ENCODE results near the gene AIG1. TPM values are rescaled to one million over a fixed set of nuclear protein-coding genes. Genes with fewer than 3 reads are reported as not detected.
"Not testable (repeated sequence)": the region's sequence is repeated elsewhere in the genome, so short reads cannot be mapped to it uniquely, and the experiment has no call there.

Gene AIG1
- total RNA-seq, 1 donor from 2014 or later = 31.3 TPM

DNA sequence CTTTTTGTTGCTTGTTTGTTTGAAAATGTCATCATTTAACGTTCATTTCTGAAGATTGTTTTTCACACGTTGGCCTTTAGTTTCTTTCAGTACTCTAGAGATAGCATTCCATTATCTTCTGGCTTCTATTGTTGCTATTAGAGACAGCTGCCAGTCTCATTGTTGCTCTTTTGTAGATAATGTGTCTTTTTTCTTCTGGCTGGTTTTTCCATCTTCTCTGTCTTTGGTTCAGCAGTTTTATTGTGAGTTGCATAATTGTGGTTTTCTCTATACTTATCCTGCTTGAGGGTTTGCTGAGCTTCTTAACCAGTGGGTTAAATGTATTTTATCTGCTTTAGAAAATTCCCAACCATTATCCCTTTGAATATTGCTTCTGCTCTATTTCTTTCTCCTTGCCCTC, 23.2 kb upstream of the AIG1 start:
- Mint-ChIP-seq H3K27me3 (ENCODE audit: low read depth) (peaks cover 7% of the 10 kb centered on the region), H3K4me1 (no peaks in the 10 kb centered on the region), H3K27ac (no peak overlapping the region), H3K4me3 (no peak overlapping the region), H3K36me3 (no peaks in the 10 kb centered on the region), H3K9me3 (peaks cover 18% of the 10 kb centered on the region)
- no peak for DNase-seq (ENCODE audit: low spot score in 2 of 2, unreplicated experiment in 2 of 2)
- TF ChIP-seq, protein P1, sequence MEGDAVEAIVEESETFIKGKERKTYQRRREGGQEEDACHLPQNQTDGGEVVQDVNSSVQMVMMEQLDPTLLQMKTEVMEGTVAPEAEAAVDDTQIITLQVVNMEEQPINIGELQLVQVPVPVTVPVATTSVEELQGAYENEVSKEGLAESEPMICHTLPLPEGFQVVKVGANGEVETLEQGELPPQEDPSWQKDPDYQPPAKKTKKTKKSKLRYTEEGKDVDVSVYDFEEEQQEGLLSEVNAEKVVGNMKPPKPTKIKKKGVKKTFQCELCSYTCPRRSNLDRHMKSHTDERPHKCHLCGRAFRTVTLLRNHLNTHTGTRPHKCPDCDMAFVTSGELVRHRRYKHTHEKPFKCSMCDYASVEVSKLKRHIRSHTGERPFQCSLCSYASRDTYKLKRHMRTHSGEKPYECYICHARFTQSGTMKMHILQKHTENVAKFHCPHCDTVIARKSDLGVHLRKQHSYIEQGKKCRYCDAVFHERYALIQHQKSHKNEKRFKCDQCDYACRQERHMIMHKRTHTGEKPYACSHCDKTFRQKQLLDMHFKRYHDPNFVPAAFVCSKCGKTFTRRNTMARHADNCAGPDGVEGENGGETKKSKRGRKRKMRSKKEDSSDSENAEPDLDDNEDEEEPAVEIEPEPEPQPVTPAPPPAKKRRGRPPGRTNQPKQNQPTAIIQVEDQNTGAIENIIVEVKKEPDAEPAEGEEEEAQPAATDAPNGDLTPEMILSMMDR (IDR thresholded peaks at IDR 0.05; ENCODE audit: unreplicated experiment) = no peak

GRCh38 chr6:143038833-143039232, 21.9 kb upstream of the AIG1 start:
- Mint-ChIP-seq H3K27me3 (ENCODE audit: low read depth) (peaks cover 7% of the 10 kb centered on the region), H3K4me3 (no peak overlapping the region), H3K9me3 (peaks cover 7% of the 10 kb centered on the region), H3K27ac (no peak overlapping the region), H3K4me1 (no peaks in the 10 kb centered on the region), H3K36me3 (no peaks in the 10 kb centered on the region)
- DNase-seq (ENCODE audit: low spot score in 2 of 2, unreplicated experiment in 2 of 2) = no peak
- TF ChIP-seq, protein P1 (IDR thresholded peaks at IDR 0.05; ENCODE audit: unreplicated experiment) = no peak

- Mint-ChIP-seq H3K4me1 (no peaks in the 10 kb centered on the region), H3K4me3 (no peak overlapping the region), H3K9me3 (peaks cover 3% of the 10 kb centered on the region), H3K27ac (no peak overlapping the region), H3K27me3 (ENCODE audit: low read depth) (peaks cover 7% of the 10 kb centered on the region), H3K36me3 (no peaks in the 10 kb centered on the region)
- TF ChIP-seq, protein P1 (IDR thresholded peaks at IDR 0.05; ENCODE audit: unreplicated experiment) = no peak
- DNase-seq (ENCODE audit: low spot score in 2 of 2, unreplicated experiment in 2 of 2) = no peak
Measured at GRCh38 chr6:143039548-143039947, 21.1 kb upstream of the AIG1 start.

GRCh38 chr6:143040018-143040417, 20.7 kb upstream of the AIG1 start:
- Mint-ChIP-seq H3K27ac (no peak overlapping the region), H3K36me3 (no peaks in the 10 kb centered on the region), H3K27me3 (ENCODE audit: low read depth) (peaks cover 7% of the 10 kb centered on the region), H3K9me3 (peaks cover 3% of the 10 kb centered on the region), H3K4me1 (no peaks in the 10 kb centered on the region), H3K4me3 (no peak overlapping the region)
- TF ChIP-seq, protein P1 (IDR thresholded peaks at IDR 0.05; ENCODE audit: unreplicated experiment) = no peak
- DNase-seq (ENCODE audit: low spot score in 2 of 2, unreplicated experiment in 2 of 2) = no peak

GRCh38 chr6:143044345-143044744, 16.3 kb upstream of the AIG1 start:
- H3K27ac Mint-ChIP-seq = not testable (repeated sequence)
- H3K9me3 Mint-ChIP-seq = peaks cover 18% of the 10 kb centered on the region

GRCh38 chr6:143049611-143050010, 11.1 kb upstream of the AIG1 start:
- no peak overlapping the region for H3K4me3 Mint-ChIP-seq
- no peak overlapping the region for H3K27ac Mint-ChIP-seq
- H3K27me3 Mint-ChIP-seq (ENCODE audit: low read depth) = no peaks in the 10 kb centered on the region
- H3K9me3 Mint-ChIP-seq = peaks cover 15% of the 10 kb centered on the region
- no peaks in the 10 kb centered on the region for H3K4me1 Mint-ChIP-seq
- TF ChIP-seq, protein P1 (IDR thresholded peaks at IDR 0.05; ENCODE audit: unreplicated experiment) = no peak
- no peak for DNase-seq (ENCODE audit: low spot score in 2 of 2, unreplicated experiment in 2 of 2)
- no peaks in the 10 kb centered on the region for H3K36me3 Mint-ChIP-seq

More at GRCh38 chr6:143044345-143044744, 16.3 kb upstream of the AIG1 start:
- not testable (repeated sequence) for H3K4me1 Mint-ChIP-seq; H3K36me3 Mint-ChIP-seq; H3K4me3 Mint-ChIP-seq; DNase-seq (ENCODE audit: low spot score in 2 of 2, unreplicated experiment in 2 of 2); H3K27me3 Mint-ChIP-seq (ENCODE audit: low read depth)
